IMR-90 (cell line): Measurements from ENCODE around the gene TGM6.

ENCODE experiments used
- BHLHE40 ChIP-seq: fragments of 150-350 bp; IDR thresholded peaks from 2 replicates; pipeline ENCODE4 v1.6.1; 2016; ENCODE audit warnings: mild to moderate bottlenecking, low read depth, low read length
- CEBPB ChIP-seq: IDR thresholded peaks from 2 replicates; pipeline ENCODE4 v1.6.1; 2012; ENCODE audit warnings: low read depth, low read length, improper control_type of control experiment
- CHD1 ChIP-seq: IDR thresholded peaks from 2 replicates; pipeline ENCODE4 v1.6.1; 2012; ENCODE audit warnings: low read depth, low read length, improper control_type of control experiment
- FOS ChIP-seq: fragments of 150-350 bp; IDR thresholded peaks from 2 replicates; pipeline ENCODE4 v1.6.1; 2016; ENCODE audit warnings: low read depth, low read length
- MAFK ChIP-seq: IDR thresholded peaks from 2 replicates; pipeline ENCODE4 v1.6.1; 2012; ENCODE audit warnings: low read depth, low read length, improper control_type of control experiment
- MAZ ChIP-seq: IDR thresholded peaks from 2 replicates; pipeline ENCODE4 v1.6.1; 2012; ENCODE audit warnings: low read depth, mild to moderate bottlenecking, low read length, improper control_type of control experiment, moderate library complexity, borderline replicate concordance
- MXI1 ChIP-seq: IDR thresholded peaks from 2 replicates; pipeline ENCODE4 v1.6.1; 2012; ENCODE audit warnings: low read depth, mild to moderate bottlenecking, low read length, moderate library complexity, borderline replicate concordance
- POLR2A ChIP-seq: IDR thresholded peaks from 2 replicates; pipeline ENCODE4 v1.6.1; 2012; ENCODE audit warnings: mild to moderate bottlenecking, low read depth, low read length
- RCOR1 ChIP-seq: IDR thresholded peaks from 2 replicates; pipeline ENCODE4 v1.6.1; 2012; ENCODE audit warnings: mild to moderate bottlenecking, low read length, improper control_type of control experiment; ENCODE audit not compliant: insufficient replicate concordance
- RFX5 ChIP-seq: IDR thresholded peaks from 2 replicates; pipeline ENCODE4 v1.8.0; 2012; ENCODE audit warnings: low read depth, mild to moderate bottlenecking, low read length, moderate library complexity
- SMC3 ChIP-seq: fragments of 150-350 bp; IDR thresholded peaks from 2 replicates; pipeline ENCODE4 v1.6.1; 2016; ENCODE audit warnings: low read depth, mild to moderate bottlenecking, antibody characterized with exemption, low read length, moderate library complexity
- TF ChIP-seq, protein P1 (sequence below): conservative IDR thresholded peaks from 2 replicates; pipeline ENCODE4 v1.5.1; 2012; ENCODE audit warnings: mild to moderate bottlenecking, low read depth, low read length, improper control_type of control experiment
- TF ChIP-seq, protein P2 (sequence below): fragments of 150-350 bp; IDR thresholded peaks from 2 replicates; pipeline ENCODE4 v1.6.1; 2017; ENCODE audit warnings: mild to moderate bottlenecking, antibody characterized with exemption, low read length, low read depth
- TF ChIP-seq, protein P3 (sequence below): fragments of 150-350 bp; IDR thresholded peaks from 2 replicates; pipeline ENCODE4 v1.6.1; 2016; ENCODE audit warnings: low read depth, mild to moderate bottlenecking, low read length, moderate library complexity, borderline replicate concordance

DNA sequence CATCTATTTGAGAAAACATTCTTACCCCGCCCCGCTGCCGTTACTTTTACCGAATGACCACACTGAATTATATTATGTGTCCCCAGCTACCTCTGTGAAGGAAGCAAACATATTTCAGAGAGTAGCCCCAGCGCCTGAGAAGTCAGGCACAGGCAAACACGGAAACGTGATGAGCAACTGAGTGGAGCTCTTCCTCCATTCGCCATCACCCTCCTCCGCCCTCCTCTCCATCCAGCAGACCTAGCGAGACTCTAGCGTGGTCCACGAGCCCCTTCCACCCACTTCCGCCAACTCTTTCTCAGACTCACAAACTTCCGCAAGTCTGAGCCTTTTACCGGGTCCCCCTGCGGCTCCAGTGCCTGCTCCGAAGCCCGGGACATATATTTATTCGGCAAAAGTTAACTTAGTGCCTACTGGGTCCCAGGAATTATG lies 89.3 kb downstream of the TGM6 start:
- TF ChIP-seq BHLHE40 (peak; percentile 47; the same call in 1 of the 2 replicates), RCOR1 (no peak), MXI1 (0 out of 2 replicates have a peak, but pooled peaks have one; percentile 59), POLR2A (no peak), MAFK (no peak), RFX5 (no peak), CEBPB (no peak), SMC3 (no peak), CHD1 (no peak), FOS (no peak), MAZ (no peak)
- TF ChIP-seq, protein P1, sequence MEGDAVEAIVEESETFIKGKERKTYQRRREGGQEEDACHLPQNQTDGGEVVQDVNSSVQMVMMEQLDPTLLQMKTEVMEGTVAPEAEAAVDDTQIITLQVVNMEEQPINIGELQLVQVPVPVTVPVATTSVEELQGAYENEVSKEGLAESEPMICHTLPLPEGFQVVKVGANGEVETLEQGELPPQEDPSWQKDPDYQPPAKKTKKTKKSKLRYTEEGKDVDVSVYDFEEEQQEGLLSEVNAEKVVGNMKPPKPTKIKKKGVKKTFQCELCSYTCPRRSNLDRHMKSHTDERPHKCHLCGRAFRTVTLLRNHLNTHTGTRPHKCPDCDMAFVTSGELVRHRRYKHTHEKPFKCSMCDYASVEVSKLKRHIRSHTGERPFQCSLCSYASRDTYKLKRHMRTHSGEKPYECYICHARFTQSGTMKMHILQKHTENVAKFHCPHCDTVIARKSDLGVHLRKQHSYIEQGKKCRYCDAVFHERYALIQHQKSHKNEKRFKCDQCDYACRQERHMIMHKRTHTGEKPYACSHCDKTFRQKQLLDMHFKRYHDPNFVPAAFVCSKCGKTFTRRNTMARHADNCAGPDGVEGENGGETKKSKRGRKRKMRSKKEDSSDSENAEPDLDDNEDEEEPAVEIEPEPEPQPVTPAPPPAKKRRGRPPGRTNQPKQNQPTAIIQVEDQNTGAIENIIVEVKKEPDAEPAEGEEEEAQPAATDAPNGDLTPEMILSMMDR = no peak
- TF ChIP-seq, protein P2, sequence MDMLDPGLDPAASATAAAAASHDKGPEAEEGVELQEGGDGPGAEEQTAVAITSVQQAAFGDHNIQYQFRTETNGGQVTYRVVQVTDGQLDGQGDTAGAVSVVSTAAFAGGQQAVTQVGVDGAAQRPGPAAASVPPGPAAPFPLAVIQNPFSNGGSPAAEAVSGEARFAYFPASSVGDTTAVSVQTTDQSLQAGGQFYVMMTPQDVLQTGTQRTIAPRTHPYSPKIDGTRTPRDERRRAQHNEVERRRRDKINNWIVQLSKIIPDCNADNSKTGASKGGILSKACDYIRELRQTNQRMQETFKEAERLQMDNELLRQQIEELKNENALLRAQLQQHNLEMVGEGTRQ = no peak
- TF ChIP-seq, protein P3, sequence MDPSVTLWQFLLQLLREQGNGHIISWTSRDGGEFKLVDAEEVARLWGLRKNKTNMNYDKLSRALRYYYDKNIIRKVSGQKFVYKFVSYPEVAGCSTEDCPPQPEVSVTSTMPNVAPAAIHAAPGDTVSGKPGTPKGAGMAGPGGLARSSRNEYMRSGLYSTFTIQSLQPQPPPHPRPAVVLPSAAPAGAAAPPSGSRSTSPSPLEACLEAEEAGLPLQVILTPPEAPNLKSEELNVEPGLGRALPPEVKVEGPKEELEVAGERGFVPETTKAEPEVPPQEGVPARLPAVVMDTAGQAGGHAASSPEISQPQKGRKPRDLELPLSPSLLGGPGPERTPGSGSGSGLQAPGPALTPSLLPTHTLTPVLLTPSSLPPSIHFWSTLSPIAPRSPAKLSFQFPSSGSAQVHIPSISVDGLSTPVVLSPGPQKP = no peak
